ENCODE results near the gene PLPP2. TPM values are rescaled to one million over a fixed set of nuclear protein-coding genes. Genes with fewer than 3 reads are reported as not detected.

The PLPP2 gene
- total RNA-seq, 2 donors from 2014 or later = 0.56 to 1.6 TPM

- Histone ChIP-seq H3K27ac (no peak overlapping the region), H3K36me3 (no peaks in the 10 kb centered on the region), H3K9me3 (no peaks in the 10 kb centered on the region), H3K4me1 (ENCODE audit: control insufficient read depth in 1 of 2, low read depth in 2 of 2) (peaks cover 0 to 16% of the 10 kb centered on the region in 2 donors), H3K4me3 (peak overlapping the region; percentile 35), H3K27me3 (replicated peaks; ENCODE audit: insufficient read depth) (peaks cover 28% of the 10 kb centered on the region)
- TF ChIP-seq CTCF (IDR thresholded peaks at IDR 0.05) = peak; percentile 49
- ATAC-seq (ENCODE audit: insufficient number of reproducible peaks, low FRiP score, low read depth) (no peak), DNase-seq (ENCODE audit: low spot score) (no peak)
Observed at GRCh38 chr19:294946-295686, 3.9 kb upstream of the PLPP2 start.

- no peaks in the 10 kb centered on the region for H3K36me3 ChIP-seq
- DNase-seq (ENCODE audit: low spot score) (no peak), ATAC-seq (ENCODE audit: insufficient number of reproducible peaks, low FRiP score, low read depth) (no peak)
- TF ChIP-seq CTCF (IDR thresholded peaks at IDR 0.05) = no peak
- H3K4me1 ChIP-seq (ENCODE audit: control insufficient read depth in 1 of 2, low read depth in 2 of 2) = peaks cover 0 to 16% of the 10 kb centered on the region in 2 donors
- H3K4me3 ChIP-seq = peak overlapping the region; percentile 35
- H3K27me3 ChIP-seq (replicated peaks; ENCODE audit: insufficient read depth) = peaks cover 28% of the 10 kb centered on the region
- H3K9me3 ChIP-seq = no peaks in the 10 kb centered on the region
- no peak overlapping the region for H3K27ac ChIP-seq
Observed at GRCh38 chr19:294341-294945, 3.2 kb upstream of the PLPP2 start.

- H3K27ac ChIP-seq = no peak overlapping the region
- H3K9me3 ChIP-seq = no peaks in the 10 kb centered on the region
- no peaks in the 10 kb centered on the region for H3K36me3 ChIP-seq
- no peak overlapping the region for H3K4me3 ChIP-seq
- H3K4me1 ChIP-seq (ENCODE audit: control insufficient read depth in 1 of 2, low read depth in 2 of 2) = peaks cover 0 to 16% of the 10 kb centered on the region in 2 donors
- DNase-seq (ENCODE audit: low spot score) = no peak
- no peak for TF ChIP-seq CTCF (IDR thresholded peaks at IDR 0.05)
- peaks cover 28% of the 10 kb centered on the region for H3K27me3 ChIP-seq (replicated peaks; ENCODE audit: insufficient read depth)
- ATAC-seq (ENCODE audit: insufficient number of reproducible peaks, low FRiP score, low read depth) = no peak
Observed at GRCh38 chr19:293436-294110, 2.4 kb upstream of the PLPP2 start.

GRCh38 chr19:292951-293350 is 1.7 kb upstream of the PLPP2 start:
- Histone ChIP-seq H3K4me1 (ENCODE audit: control insufficient read depth in 1 of 2, low read depth in 2 of 2) (peaks cover 0 to 16% of the 10 kb centered on the region in 2 donors), H3K4me3 (no peak overlapping the region), H3K27me3 (replicated peaks; ENCODE audit: insufficient read depth) (peaks cover 28% of the 10 kb centered on the region), H3K36me3 (no peaks in the 10 kb centered on the region), H3K27ac (no peak overlapping the region), H3K9me3 (no peaks in the 10 kb centered on the region)
- DNase-seq (ENCODE audit: low spot score) = no peak
- TF ChIP-seq CTCF (IDR thresholded peaks at IDR 0.05) = no peak
- no peak for ATAC-seq (ENCODE audit: insufficient number of reproducible peaks, low FRiP score, low read depth)

GRCh38 chr19:292281-292884 is 1.2 kb upstream of the PLPP2 start:
- peaks cover 0 to 16% of the 10 kb centered on the region in 2 donors for H3K4me1 ChIP-seq (ENCODE audit: control insufficient read depth in 1 of 2, low read depth in 2 of 2)
- no peak overlapping the region for H3K27ac ChIP-seq
- no peak overlapping the region for H3K4me3 ChIP-seq
- H3K36me3 ChIP-seq = no peaks in the 10 kb centered on the region
- ATAC-seq (ENCODE audit: insufficient number of reproducible peaks, low FRiP score, low read depth) = no peak
- DNase-seq (ENCODE audit: low spot score) = no peak
- no peak for TF ChIP-seq CTCF (IDR thresholded peaks at IDR 0.05)
- H3K9me3 ChIP-seq = no peaks in the 10 kb centered on the region
- H3K27me3 ChIP-seq (replicated peaks; ENCODE audit: insufficient read depth) = peaks cover 28% of the 10 kb centered on the region
